HUES64 (cell line): ENCODE data around the gene ZNF45.
A peak's percentile ranks its signal among the peaks of the same experiment; 100 is the strongest.
"Not testable (repeated sequence)": the region's sequence is repeated elsewhere in the genome, so short reads cannot be mapped to it uniquely, and the experiment has no call there.

Experiments
- H3K27ac ChIP-seq: 2 replicates; pipeline ENCODE4 v1.7.0; 2013; ENCODE audit warnings: low read depth, low read length, inconsistent platforms
- H3K27me3 ChIP-seq: 2 replicates; pipeline ENCODE4 v1.6.1; 2013; ENCODE audit warnings: mild to moderate bottlenecking, low read length; ENCODE audit not compliant: insufficient read depth
- H3K36me3 ChIP-seq: 2 replicates; pipeline ENCODE4 v1.6.1; 2013; ENCODE audit warnings: mild to moderate bottlenecking, low read length; ENCODE audit not compliant: insufficient read depth
- H3K4me1 ChIP-seq: 2 replicates; pipeline ENCODE4 v1.6.1; 2013; ENCODE audit warnings: mild to moderate bottlenecking, low read length, moderate library complexity; ENCODE audit not compliant: insufficient read depth
- H3K4me3 ChIP-seq: 2 replicates; pipeline ENCODE4 v1.5.1; 2013; ENCODE audit warnings: mild to moderate bottlenecking, low read length, moderate library complexity
- H3K9ac ChIP-seq: 2 replicates; pipeline ENCODE4 v1.6.1; 2013; ENCODE audit warnings: mild to moderate bottlenecking, low read depth, low read length
- H3K9me3 ChIP-seq: 2 replicates; pipeline ENCODE4 v1.6.1; 2013; ENCODE audit warnings: low read depth, low read length; ENCODE audit not compliant: insufficient read depth
- WGBS: fragments of 150-250, 120-280 bp; methylation state at CpG from one replicate; pipeline ENCODE4 v1.1.7; 2013; ENCODE audit warnings: missing lambda C conversion rate; 5-methylcytosine and 5-hydroxymethylcytosine counted together

The ZNF45 gene

GRCh38 chr19:43910884-43911283, 24.2 kb downstream of the ZNF45 start:
- H3K27ac ChIP-seq = no peak overlapping the region
- H3K4me1 ChIP-seq = no peaks in the 10 kb centered on the region
- H3K36me3 ChIP-seq = peaks cover 37% of the 10 kb centered on the region
- H3K9me3 ChIP-seq = peaks cover 89% of the 10 kb centered on the region
- H3K4me3 ChIP-seq = no peak overlapping the region
- H3K9ac ChIP-seq = no peak overlapping the region
- H3K27me3 ChIP-seq = no peaks in the 10 kb centered on the region

DNA sequence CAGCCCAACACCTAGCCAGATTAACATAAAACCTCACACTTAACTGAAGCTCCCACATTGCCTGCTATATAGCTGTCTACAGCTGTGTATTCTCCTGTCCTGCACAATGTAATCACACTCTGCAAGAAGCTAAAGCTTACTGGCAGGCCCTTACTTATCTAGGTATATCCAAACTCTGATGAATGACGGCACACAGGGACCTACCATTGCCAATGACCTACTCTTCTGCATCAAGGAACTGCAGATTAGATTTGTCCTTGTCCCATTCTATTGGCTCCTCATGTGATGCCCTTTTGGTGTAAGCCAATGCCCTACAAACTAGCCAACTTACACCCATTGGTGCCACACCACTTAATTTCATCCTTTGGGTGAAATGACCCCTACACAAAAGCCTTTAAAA, 26.4 kb downstream of the ZNF45 start:
- WGBS = 86% methylated on average over 1 of the region's 1 CpG
- H3K27me3 ChIP-seq = no peaks in the 10 kb centered on the region
- no peak overlapping the region for H3K27ac ChIP-seq
- H3K9me3 ChIP-seq = peaks cover 81% of the 10 kb centered on the region
- no peak overlapping the region for H3K9ac ChIP-seq
- H3K4me1 ChIP-seq = no peaks in the 10 kb centered on the region
- H3K36me3 ChIP-seq = peaks cover 15% of the 10 kb centered on the region
- H3K4me3 ChIP-seq = no peak overlapping the region

- 89% methylated on average over 1 of the region's 2 CpGs for WGBS
- Histone ChIP-seq H3K4me1 (no peaks in the 10 kb centered on the region), H3K36me3 (no peaks in the 10 kb centered on the region), H3K27ac (no peak overlapping the region), H3K9ac (no peak overlapping the region), H3K27me3 (no peaks in the 10 kb centered on the region), H3K9me3 (peaks cover 76% of the 10 kb centered on the region), H3K4me3 (no peak overlapping the region)
Observed at GRCh38 chr19:43906774-43907173, 28.3 kb downstream of the ZNF45 start.

GRCh38 chr19:43905897-43906296, 29.2 kb downstream of the ZNF45 start:
- no peak overlapping the region for H3K9ac ChIP-seq
- no peaks in the 10 kb centered on the region for H3K36me3 ChIP-seq
- H3K4me3 ChIP-seq = no peak overlapping the region
- H3K4me1 ChIP-seq = no peaks in the 10 kb centered on the region
- no peak overlapping the region for H3K27ac ChIP-seq
- peaks cover 69% of the 10 kb centered on the region for H3K9me3 ChIP-seq
- no peaks in the 10 kb centered on the region for H3K27me3 ChIP-seq
- over 99% methylated on average over 5 of the region's 5 CpGs for WGBS

- 0 out of 2 replicates have a peak, but pooled peaks cover 4% of the 10 kb centered on the region for H3K36me3 ChIP-seq
- no peak overlapping the region for H3K9ac ChIP-seq
- no peak overlapping the region for H3K27ac ChIP-seq
- H3K4me1 ChIP-seq = no peaks in the 10 kb centered on the region
- WGBS = 93% methylated on average over 4 of the region's 4 CpGs
- no peaks in the 10 kb centered on the region for H3K27me3 ChIP-seq
- peaks cover 41% of the 10 kb centered on the region for H3K9me3 ChIP-seq
- peak overlapping the region; percentile 65 for H3K4me3 ChIP-seq
Observed at GRCh38 chr19:43902399-43902798, 32.7 kb downstream of the ZNF45 start.

DNA sequence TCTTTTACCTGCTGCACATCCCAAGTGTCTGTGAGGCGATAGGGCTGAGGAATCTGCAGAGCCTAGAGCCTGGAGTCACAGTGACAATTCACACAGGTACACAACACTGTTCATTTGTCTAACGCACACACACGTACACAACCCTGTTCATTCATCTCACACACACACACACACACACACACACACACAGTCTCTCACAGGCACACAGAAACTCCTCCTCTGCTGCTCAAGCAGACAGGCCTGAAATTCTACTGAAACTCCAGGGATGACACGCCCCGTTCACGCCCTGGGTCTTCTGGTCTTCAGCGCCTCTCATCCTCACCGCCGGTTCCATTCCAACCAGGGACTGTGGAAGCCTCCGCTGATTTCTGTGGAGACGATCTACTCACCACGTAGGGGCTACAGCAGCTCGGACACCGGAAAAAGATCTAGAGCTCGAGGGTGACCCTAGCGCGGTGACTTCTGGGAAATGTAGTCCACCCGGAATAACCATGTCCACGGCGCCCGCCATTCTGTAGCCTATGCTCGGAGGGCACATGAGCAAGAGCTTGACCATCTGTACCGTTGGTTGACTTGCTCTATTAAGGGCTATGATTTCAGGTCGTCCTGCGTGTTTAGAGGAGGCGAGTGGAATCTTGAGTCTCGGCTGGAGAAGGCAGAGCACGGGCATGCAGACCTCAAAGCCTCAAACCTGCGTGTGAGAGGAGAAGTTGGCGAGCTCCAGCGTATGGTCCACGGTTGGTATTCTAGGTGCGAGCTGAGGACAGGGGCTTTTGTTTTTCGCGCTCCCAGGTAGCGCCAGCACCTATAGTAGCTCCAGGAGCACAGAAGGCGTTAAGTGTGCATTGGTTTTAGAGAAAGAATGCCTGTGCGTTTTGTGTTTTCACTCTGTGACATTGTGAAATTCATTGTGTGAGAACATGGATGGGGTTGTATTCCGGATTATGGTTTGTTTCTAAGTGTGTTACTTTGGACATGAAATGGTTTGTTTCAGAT, 33.4 kb downstream of the ZNF45 start:
- peak overlapping the region; percentile 32 for H3K9ac ChIP-seq
- H3K27ac ChIP-seq = no peak overlapping the region
- H3K9me3 ChIP-seq = peaks cover 34% of the 10 kb centered on the region
- H3K4me3 ChIP-seq = peak overlapping the region; percentile 65
- no peaks in the 10 kb centered on the region for H3K4me1 ChIP-seq
- 0 out of 2 replicates have a peak, but pooled peaks cover 4% of the 10 kb centered on the region for H3K36me3 ChIP-seq
- no peaks in the 10 kb centered on the region for H3K27me3 ChIP-seq
- WGBS = 37% methylated on average over 39 of the region's 39 CpGs

- no peaks in the 10 kb centered on the region for H3K27me3 ChIP-seq
- no peak overlapping the region for H3K27ac ChIP-seq
- WGBS = 94% methylated on average over 2 of the region's 2 CpGs
- H3K36me3 ChIP-seq = 0 out of 2 replicates have a peak, but pooled peaks cover 4% of the 10 kb centered on the region
- H3K4me3 ChIP-seq = no peak overlapping the region
- H3K9me3 ChIP-seq = peaks cover 18% of the 10 kb centered on the region
- H3K9ac ChIP-seq = no peak overlapping the region
- no peaks in the 10 kb centered on the region for H3K4me1 ChIP-seq
Observed at GRCh38 chr19:43895727-43896308, 39.3 kb downstream of the ZNF45 start.

DNA sequence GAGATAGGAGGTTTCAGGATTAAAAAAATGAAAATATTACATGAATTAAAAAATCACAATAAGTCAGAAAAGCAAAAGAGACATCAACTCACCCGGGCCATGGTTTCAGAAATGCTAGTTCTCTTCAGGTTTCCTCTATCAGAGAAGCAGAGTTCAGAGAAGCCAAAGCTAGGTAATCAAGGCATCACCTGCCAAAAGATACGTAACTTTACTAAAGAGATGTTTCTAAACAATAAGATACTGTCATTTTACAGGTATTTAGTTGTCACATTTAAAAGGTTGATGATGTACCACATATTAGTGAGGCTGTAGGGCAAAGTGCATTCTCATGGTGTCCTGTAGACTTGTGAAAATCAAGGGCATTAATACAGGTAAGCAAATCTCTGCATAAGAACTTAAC, 51.2 kb downstream of the ZNF45 start, which contains the start of gene ZNF404:
Gene ZNF404, minus strand, starts transcription at position 101 of the 400 bp plus-strand sequence.
- Histone ChIP-seq H3K27ac (no peak within 1 kb of the TSS), H3K4me3 (no peak within 1 kb of the TSS), H3K4me1 (no peaks in the 10 kb centered on the region), H3K9me3 (peaks cover 63% of the 10 kb centered on the region), H3K27me3 (no peaks in the 10 kb centered on the region), H3K36me3 (no peaks in the 10 kb centered on the region; the same call in 1 of the 2 replicates), H3K9ac (no peak within 1 kb of the TSS)
- 78% methylated on average over 2 of the region's 2 CpGs for WGBS

- Histone ChIP-seq H3K27me3 (no peaks in the 10 kb centered on the region), H3K27ac (no peak overlapping the region), H3K4me1 (no peaks in the 10 kb centered on the region), H3K4me3 (no peak overlapping the region), H3K9ac (no peak overlapping the region), H3K36me3 (no peaks in the 10 kb centered on the region; the same call in 1 of the 2 replicates), H3K9me3 (peaks cover 78% of the 10 kb centered on the region)
- 90% methylated on average over 5 of the region's 5 CpGs for WGBS
Observed at GRCh38 chr19:43880483-43880882, 54.6 kb downstream of the ZNF45 start.

DNA sequence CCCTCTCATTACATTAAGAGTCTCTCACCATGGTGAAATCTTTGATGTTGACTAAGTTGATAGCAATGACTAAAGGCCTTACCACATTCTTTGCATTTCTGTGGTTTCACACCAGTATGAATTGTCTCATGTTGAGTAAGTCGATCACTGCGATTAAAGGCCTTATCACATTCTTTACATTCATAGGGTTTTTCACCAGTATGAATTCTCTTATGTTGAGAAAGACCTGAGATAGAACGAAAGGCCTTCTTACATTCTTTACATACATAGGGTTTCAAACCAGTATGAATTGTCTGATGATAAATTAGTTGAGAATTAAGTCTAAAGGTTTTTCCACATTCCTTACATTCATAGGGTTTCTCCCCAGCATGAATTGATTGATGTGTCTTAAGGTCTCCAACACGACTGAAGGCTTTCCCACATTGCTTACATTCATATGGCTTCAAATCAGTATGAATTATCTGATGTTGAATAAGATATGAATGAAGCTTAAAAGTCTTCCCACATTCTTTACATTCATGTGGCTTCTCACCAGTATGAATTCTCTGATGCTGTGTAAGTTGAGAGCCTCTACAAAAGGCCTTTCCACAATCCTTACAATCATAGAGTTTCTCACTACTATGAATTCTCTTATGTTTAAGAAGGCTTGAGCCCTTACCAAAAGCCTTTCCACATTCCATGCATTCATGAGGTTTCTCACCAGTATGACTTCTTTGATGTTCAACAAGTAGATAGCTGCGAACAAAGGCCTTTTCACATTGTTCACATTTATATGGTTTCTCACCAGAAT, 62.3 kb downstream of the ZNF45 start:
- no peak overlapping the region for H3K9ac ChIP-seq
- H3K27me3 ChIP-seq = no peaks in the 10 kb centered on the region
- WGBS = 98% methylated on average over 3 of the region's 5 CpGs
- no peaks in the 10 kb centered on the region for H3K4me1 ChIP-seq
- H3K36me3 ChIP-seq = peaks cover 10% of the 10 kb centered on the region
- H3K4me3 ChIP-seq = no peak overlapping the region
- H3K9me3 ChIP-seq = peaks cover 92% of the 10 kb centered on the region
- H3K27ac ChIP-seq = no peak overlapping the region

GRCh38 chr19:43866923-43867322, 68.2 kb downstream of the ZNF45 start:
- 93% methylated on average over 28 of the region's 28 CpGs for WGBS
- H3K27me3 ChIP-seq, H3K4me1 ChIP-seq, H3K36me3 ChIP-seq, H3K4me3 ChIP-seq, H3K9ac ChIP-seq, H3K27ac ChIP-seq: not testable (repeated sequence)
- H3K9me3 ChIP-seq = peaks cover 71% of the 10 kb centered on the region
